Mucosa of descending colon (tissue), 3 donors: ENCODE data around the gene TLE6. TPM values are rescaled to one million over a fixed set of nuclear protein-coding genes. Genes with fewer than 3 reads are reported as not detected.

ENCODE experiments used
- ATAC-seq: fragments of 200-7000 bp; cut with Tn5 transposase; one replicate; pipeline ENCODE4 v1.9.1; 2020; ENCODE audit warnings: mild to moderate bottlenecking, moderate library complexity
- DNase-seq, 3 donors: peaks; one replicate each; pipeline ENCODE4 v3.0.0-alpha.2; 2020
- H3K36me3 ChIP-seq: fragments of 200-600 bp; one replicate; pipeline ENCODE4 v1.8.0; 2021; ENCODE audit warnings: low read depth, mild to moderate bottlenecking
- H3K4me1 ChIP-seq: fragments of 200-600 bp; one replicate; pipeline ENCODE4 v1.8.0; 2021; ENCODE audit warnings: low read depth, mild to moderate bottlenecking
- H3K4me3 ChIP-seq: fragments of 200-600 bp; one replicate; pipeline ENCODE4 v1.8.0; 2021; ENCODE audit warnings: mild to moderate bottlenecking
- H3K9me3 ChIP-seq: fragments of 200-600 bp; one replicate; pipeline ENCODE4 v1.8.0; 2021; ENCODE audit warnings: mild to moderate bottlenecking
- intact Hi-C, 2 donors: fragments of 100-400 bp; cut with DNase I in 1 of 2; cut with micrococcal nuclease in 1 of 2; formaldehyde crosslinking; loops; one replicate each; pipeline versions ENCODE4 v1.11.0 to v1.11.1; 2022; cut with DNase I, micrococcal nuclease
- total RNA-seq, 3 donors: library from RNA; stranded (reverse); fragmentation: NEBNext Ultra II Directional in 2 of 3; extraction: Animal tissue kit (Norgen Biotek cat#: 25700) in 2 of 3; gene quantifications; one replicate each; pipeline versions ENCODE4 v1.2.1 to v1.2.4, GENCODE V29; 2021 to 2023
- TF ChIP-seq, protein P1 (sequence below): fragments of 200-600 bp; IDR thresholded peaks from one replicate; pipeline ENCODE4 v1.8.0; 2022; ENCODE audit warnings: antibody characterized with exemption, mild to moderate bottlenecking
- donor health status: DM: no; HTN: no; CAD: no; lungs with moderate emphysema.
- donor health status: DM: no; HTN: no; CAD: no.
- donor health status: DM: no; HTN: yes; CAD: no.

TLE6 gene
- total RNA-seq, 3 donors from 2014 or later, result 1.8 to 4.1 (median 3.0) TPM

GRCh38 chr19:2944775-2945574 is 32.4 kb upstream of the TLE6 start, which contains the start of gene ZNF77:
Gene ZNF77, minus strand, starts transcription at chr19:2944971. Its CDS starts 131 bp downstream, at chr19:2944840.
- TF ChIP-seq, protein P1, sequence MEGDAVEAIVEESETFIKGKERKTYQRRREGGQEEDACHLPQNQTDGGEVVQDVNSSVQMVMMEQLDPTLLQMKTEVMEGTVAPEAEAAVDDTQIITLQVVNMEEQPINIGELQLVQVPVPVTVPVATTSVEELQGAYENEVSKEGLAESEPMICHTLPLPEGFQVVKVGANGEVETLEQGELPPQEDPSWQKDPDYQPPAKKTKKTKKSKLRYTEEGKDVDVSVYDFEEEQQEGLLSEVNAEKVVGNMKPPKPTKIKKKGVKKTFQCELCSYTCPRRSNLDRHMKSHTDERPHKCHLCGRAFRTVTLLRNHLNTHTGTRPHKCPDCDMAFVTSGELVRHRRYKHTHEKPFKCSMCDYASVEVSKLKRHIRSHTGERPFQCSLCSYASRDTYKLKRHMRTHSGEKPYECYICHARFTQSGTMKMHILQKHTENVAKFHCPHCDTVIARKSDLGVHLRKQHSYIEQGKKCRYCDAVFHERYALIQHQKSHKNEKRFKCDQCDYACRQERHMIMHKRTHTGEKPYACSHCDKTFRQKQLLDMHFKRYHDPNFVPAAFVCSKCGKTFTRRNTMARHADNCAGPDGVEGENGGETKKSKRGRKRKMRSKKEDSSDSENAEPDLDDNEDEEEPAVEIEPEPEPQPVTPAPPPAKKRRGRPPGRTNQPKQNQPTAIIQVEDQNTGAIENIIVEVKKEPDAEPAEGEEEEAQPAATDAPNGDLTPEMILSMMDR, result no peak
- intact Hi-C loops, result no loop called here
- H3K4me3 ChIP-seq, result peak within 1 kb of the TSS; percentile 61
- H3K9me3 ChIP-seq, result no peaks in the 10 kb centered on the region
- H3K4me1 ChIP-seq, result peaks cover 12% of the 10 kb centered on the region
- peak; percentile 98 to 100 (median 99) for DNase-seq
- peaks cover 5% of the 10 kb centered on the region for H3K36me3 ChIP-seq
- peak; percentile 98 for ATAC-seq

GRCh38 chr19:2945575-2946184 is 31.7 kb upstream of the TLE6 start:
- TF ChIP-seq, protein P1, result no peak
- intact Hi-C loops, result no loop called here
- DNase-seq, result no peak
- H3K9me3 ChIP-seq, result no peaks in the 10 kb centered on the region
- no peak for ATAC-seq
- H3K4me3 ChIP-seq, result peak overlapping the region; percentile 61
- H3K36me3 ChIP-seq, result peaks cover 8% of the 10 kb centered on the region
- peaks cover 12% of the 10 kb centered on the region for H3K4me1 ChIP-seq

- TF ChIP-seq, protein P1, result no peak
- H3K9me3 ChIP-seq, result no peaks in the 10 kb centered on the region
- peaks cover 6% of the 10 kb centered on the region for H3K36me3 ChIP-seq
- DNase-seq (no peak), ATAC-seq (peak; percentile 5)
- H3K4me3 ChIP-seq, result peak overlapping the region; percentile 56
- H3K4me1 ChIP-seq, result peaks cover 13% of the 10 kb centered on the region
- intact Hi-C loops, result no loop called here
Observed at GRCh38 chr19:2949939-2950285, 27.5 kb upstream of the TLE6 start.

DNA sequence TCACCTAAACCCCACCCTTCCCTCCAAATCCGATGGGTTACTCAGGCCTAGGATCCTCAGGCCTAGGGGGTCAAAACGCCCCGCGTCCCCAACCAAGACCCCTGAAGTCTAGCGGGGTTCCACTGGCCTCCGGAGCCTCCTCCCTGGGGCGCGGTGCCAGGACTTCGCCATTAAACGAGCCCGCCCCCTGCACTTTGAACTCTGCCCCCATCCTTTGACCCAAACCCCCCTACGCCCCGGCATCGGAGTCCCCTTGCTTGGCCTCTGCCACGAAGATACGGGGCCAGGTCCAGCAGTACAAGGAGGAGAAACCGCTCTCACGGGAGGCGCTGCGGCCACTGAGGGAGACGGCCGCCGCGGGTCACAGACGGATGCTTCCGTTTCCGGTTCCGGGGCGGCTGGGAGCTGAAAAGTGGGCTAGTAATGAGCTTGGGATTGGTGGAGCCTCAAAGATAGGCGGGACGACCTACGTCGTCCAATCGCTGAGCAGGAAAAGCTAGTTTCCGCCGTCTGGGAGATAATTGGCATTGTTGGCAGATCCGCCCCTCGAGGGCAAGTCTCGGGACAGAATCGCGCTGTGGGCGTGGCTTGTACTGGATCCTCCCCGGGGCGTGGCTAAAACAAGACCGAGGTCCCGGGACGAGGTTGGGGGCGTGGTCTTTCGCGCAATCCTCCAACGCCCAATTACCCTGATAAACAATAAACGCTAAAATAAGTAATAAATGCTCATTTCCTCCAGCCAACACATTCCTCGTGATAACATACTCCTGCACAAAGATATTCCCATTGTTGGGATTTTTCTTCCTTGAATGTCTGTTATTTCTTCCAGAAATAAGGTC is 26.9 kb upstream of the TLE6 start:
- Histone ChIP-seq H3K4me3 (peak overlapping the region; percentile 56), H3K36me3 (peaks cover 4% of the 10 kb centered on the region), H3K9me3 (no peaks in the 10 kb centered on the region), H3K4me1 (peaks cover 13% of the 10 kb centered on the region)
- TF ChIP-seq, protein P1, result no peak
- DNase-seq, result peak; percentile 100
- intact Hi-C loops, result no loop called here
- ATAC-seq, result peak; percentile 94

GRCh38 chr19:2952953-2953481 is 24.3 kb upstream of the TLE6 start:
- intact Hi-C loops, result no loop called here
- peak; percentile 68 to 85 (median 73) for DNase-seq
- Histone ChIP-seq H3K36me3 (peaks cover 4% of the 10 kb centered on the region), H3K4me1 (peaks cover 13% of the 10 kb centered on the region), H3K4me3 (no peak overlapping the region), H3K9me3 (no peaks in the 10 kb centered on the region)
- ATAC-seq, result peak; percentile 53
- TF ChIP-seq, protein P1, result no peak
